MM.1S (cell line): ENCODE measurements around the gene TACC2.

Source experiments
- CTCF ChIP-seq: fragments of 300-600 bp; sonication (generic); IDR thresholded peaks from 2 replicates; pipeline ENCODE4 v1.5.1; 2016; ENCODE audit warnings: antibody characterized with exemption, low read length, mixed read lengths
- EZH2 ChIP-seq: fragments of 300-600 bp; sonication (generic); optimal IDR thresholded peaks from 2 replicates; pipeline ENCODE3; 2017; ENCODE audit warnings: low read depth, mild to moderate bottlenecking, antibody characterized with exemption, low read length, mixed read lengths

GRCh38 chr10:122207596-122207995, 218.6 kb downstream of the TACC2 start:
- TF ChIP-seq CTCF (no peak), EZH2 (no peak)
